Thoracic aorta (tissue), 2 donors: Measurements from ENCODE around the gene TMEM235. TPM values are rescaled to one million over a fixed set of nuclear protein-coding genes. Genes with fewer than 3 reads are reported as not detected.

ENCODE experiments used
- ATAC-seq: fragments of 150-250 bp; one replicate; pipeline ENCODE4 v1.8.0; 2017; ENCODE audit warnings: low read depth; ENCODE audit not compliant: insufficient number of reproducible peaks, low FRiP score
- DNase-seq: peaks from one replicate; pipeline ENCODE4 v3.0.0-alpha.2; 2020; ENCODE audit warnings: low spot score
- H3K27ac ChIP-seq, 2 donors: fragments of 200-600 bp; sonication (generic); 1 replicate in 1 of 2; 2 replicates in 1 of 2; pipeline ENCODE4 v1.5.1; 2016; ENCODE audit warnings: mild to moderate bottlenecking in 2 of 2, moderate library complexity in 2 of 2
- H3K27me3 ChIP-seq: fragments of 200-600 bp; sonication (generic); replicated peaks from 2 replicates; pipeline ENCODE4 v1.6.0; 2016; ENCODE audit warnings: mild to moderate bottlenecking; ENCODE audit not compliant: insufficient read depth
- H3K36me3 ChIP-seq: fragments of 200-600 bp; sonication (generic); one replicate; pipeline ENCODE4 v1.5.1; 2016
- H3K4me1 ChIP-seq, 2 donors: fragments of 200-600 bp; sonication (generic); 1 replicate in 1 of 2; 2 replicates in 1 of 2; pipeline versions ENCODE4 v1.5.1 to v1.6.0; 2016; ENCODE audit warnings: low read depth in 2 of 2, mild to moderate bottlenecking in 1 of 2; ENCODE audit not compliant: control insufficient read depth in 1 of 2
- H3K4me3 ChIP-seq: fragments of 200-600 bp; sonication (generic); 2 replicates; pipeline ENCODE4 v1.5.1; 2016; ENCODE audit warnings: mild to moderate bottlenecking
- H3K9me3 ChIP-seq: fragments of 200-600 bp; sonication (generic); 2 replicates; pipeline ENCODE4 v1.5.1; 2016
- total RNA-seq, 2 donors: library from RNA; depleted of rRNA; stranded (reverse); fragments of >200 nt; gene quantifications; one replicate each; pipeline versions ENCODE4 v1.1.0 to v1.2.3, GENCODE V29; 2016
- TF ChIP-seq, protein P1 (sequence below): fragments of 200-600 bp; sonication (generic); IDR thresholded peaks from one replicate; pipeline ENCODE4 v1.5.1; 2019; ENCODE audit warnings: antibody characterized with exemption

TMEM235 gene
- total RNA-seq, 2 donors from 2014 or later, result not detected

DNA sequence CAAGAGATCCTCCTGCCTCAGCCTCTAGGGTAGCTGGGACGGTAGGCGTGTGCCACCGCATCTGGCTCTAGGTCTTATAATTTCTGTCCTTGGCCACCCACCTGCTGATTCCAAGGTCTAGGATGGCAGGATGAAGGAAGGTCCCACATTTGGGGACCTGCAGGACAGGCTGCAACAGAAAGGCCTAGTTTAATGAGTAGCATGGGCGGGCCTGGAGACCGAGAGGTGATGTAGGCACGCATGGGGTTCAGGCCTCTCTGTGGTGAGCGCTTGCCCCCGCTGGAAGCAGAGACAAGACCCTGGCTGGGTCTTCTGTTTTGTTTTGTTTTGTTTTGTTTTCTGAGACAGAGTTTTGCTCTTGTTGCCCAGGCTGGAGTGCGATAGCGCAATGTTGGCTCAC is 33.7 kb downstream of the TMEM235 start:
- ATAC-seq, result no peak
- Histone ChIP-seq H3K4me3 (no peak overlapping the region), H3K27ac (no peak overlapping the region), H3K9me3 (no peaks in the 10 kb centered on the region), H3K27me3 (no peaks in the 10 kb centered on the region), H3K36me3 (no peaks in the 10 kb centered on the region), H3K4me1 (no peaks in the 10 kb centered on the region)
- DNase-seq, result no peak
- TF ChIP-seq, protein P1, sequence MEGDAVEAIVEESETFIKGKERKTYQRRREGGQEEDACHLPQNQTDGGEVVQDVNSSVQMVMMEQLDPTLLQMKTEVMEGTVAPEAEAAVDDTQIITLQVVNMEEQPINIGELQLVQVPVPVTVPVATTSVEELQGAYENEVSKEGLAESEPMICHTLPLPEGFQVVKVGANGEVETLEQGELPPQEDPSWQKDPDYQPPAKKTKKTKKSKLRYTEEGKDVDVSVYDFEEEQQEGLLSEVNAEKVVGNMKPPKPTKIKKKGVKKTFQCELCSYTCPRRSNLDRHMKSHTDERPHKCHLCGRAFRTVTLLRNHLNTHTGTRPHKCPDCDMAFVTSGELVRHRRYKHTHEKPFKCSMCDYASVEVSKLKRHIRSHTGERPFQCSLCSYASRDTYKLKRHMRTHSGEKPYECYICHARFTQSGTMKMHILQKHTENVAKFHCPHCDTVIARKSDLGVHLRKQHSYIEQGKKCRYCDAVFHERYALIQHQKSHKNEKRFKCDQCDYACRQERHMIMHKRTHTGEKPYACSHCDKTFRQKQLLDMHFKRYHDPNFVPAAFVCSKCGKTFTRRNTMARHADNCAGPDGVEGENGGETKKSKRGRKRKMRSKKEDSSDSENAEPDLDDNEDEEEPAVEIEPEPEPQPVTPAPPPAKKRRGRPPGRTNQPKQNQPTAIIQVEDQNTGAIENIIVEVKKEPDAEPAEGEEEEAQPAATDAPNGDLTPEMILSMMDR, result no peak

DNA sequence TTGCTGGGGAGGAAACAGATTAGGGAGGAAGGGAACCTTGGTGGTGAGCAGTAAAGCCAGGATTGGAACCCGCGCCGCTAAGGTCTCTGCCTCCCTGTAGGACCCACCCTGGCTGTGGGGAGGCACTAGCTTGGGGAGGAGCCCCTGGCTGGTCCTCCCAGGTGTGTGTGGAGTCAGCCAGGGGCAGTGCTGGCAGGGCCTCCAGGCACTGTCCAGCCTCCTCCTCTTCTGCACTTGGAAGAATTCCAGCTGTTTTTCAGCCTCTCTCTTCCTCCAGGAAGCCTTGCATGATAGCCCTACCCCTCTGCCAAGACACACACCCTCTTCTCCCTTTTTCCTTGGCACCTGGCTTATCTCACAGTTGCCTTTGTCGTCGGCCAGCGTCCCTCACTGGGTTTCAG is 34.8 kb downstream of the TMEM235 start:
- TF ChIP-seq, protein P1, result no peak
- ATAC-seq (no peak), DNase-seq (no peak)
- Histone ChIP-seq H3K36me3 (no peaks in the 10 kb centered on the region), H3K4me3 (no peak overlapping the region), H3K27me3 (no peaks in the 10 kb centered on the region), H3K27ac (no peak overlapping the region), H3K4me1 (no peaks in the 10 kb centered on the region), H3K9me3 (no peaks in the 10 kb centered on the region)

DNA sequence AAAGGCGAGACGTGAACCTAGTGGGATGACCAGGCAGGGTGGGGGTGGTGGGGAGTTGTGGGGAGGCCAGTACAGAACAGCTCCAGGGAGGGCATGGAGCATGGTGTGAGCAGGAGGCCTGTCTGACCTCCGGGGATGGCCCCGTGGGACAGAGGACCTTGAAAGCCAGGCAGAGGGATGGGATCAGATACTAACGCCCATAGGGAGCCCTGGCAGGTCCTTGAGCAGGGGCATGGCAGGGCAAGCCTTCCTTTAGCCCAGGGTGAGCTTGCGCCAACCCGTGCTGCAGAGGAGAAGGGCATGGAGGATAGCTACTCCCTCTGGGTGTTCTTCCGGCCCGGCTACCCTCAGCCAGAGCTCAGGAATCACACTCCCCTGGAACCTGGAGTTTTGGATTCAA is 35.3 kb downstream of the TMEM235 start:
- no peaks in the 10 kb centered on the region for H3K27me3 ChIP-seq
- H3K9me3 ChIP-seq, result no peaks in the 10 kb centered on the region
- TF ChIP-seq, protein P1, result no peak
- DNase-seq (no peak), ATAC-seq (no peak)
- no peak overlapping the region for H3K27ac ChIP-seq
- H3K4me3 ChIP-seq, result no peak overlapping the region
- H3K36me3 ChIP-seq, result no peaks in the 10 kb centered on the region
- no peaks in the 10 kb centered on the region for H3K4me1 ChIP-seq

DNA sequence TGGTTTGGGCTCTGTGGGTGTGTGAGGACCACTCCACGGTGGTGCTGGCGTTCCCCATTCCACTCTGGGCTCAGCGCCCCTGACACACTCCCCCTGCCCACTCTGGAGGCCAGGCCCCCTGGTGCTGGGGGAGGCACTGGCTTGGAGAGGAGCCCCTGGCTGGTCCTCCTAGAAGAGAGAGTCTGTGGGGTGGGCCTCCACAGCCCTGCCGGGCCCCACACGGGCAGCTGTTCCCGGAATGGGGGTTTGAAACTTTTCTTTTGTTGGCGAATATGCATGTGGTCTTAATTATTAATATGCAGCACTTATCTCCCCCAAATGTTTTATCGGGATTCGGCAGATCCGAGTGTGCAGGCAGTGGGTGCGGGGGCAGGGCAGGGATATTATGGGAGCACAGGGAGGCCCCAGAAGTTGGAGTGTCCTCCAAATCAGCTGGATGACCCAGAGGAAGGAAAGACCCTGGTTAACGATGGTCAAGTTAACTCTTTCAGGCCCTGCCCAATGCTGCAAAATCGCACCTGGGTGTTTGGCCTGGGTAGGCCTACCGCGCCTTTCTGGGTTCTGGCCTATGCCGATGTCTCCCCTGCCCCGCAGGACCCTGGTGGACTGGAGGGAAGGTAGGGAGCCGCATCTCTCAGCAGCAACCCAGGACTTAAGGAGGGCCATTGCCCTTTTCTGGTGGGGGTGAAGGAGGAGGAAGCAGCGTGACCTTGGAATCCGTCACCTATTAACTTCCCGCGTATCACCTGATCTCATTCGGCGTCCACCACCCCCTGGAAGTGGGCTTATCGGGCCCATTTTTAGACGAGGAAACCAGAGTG is 36.0 kb downstream of the TMEM235 start:
- Histone ChIP-seq H3K9me3 (no peaks in the 10 kb centered on the region), H3K4me3 (no peak overlapping the region), H3K4me1 (no peaks in the 10 kb centered on the region), H3K27me3 (no peaks in the 10 kb centered on the region), H3K36me3 (no peaks in the 10 kb centered on the region), H3K27ac (no peak overlapping the region)
- ATAC-seq (no peak), DNase-seq (no peak)
- TF ChIP-seq, protein P1, result no peak

DNA sequence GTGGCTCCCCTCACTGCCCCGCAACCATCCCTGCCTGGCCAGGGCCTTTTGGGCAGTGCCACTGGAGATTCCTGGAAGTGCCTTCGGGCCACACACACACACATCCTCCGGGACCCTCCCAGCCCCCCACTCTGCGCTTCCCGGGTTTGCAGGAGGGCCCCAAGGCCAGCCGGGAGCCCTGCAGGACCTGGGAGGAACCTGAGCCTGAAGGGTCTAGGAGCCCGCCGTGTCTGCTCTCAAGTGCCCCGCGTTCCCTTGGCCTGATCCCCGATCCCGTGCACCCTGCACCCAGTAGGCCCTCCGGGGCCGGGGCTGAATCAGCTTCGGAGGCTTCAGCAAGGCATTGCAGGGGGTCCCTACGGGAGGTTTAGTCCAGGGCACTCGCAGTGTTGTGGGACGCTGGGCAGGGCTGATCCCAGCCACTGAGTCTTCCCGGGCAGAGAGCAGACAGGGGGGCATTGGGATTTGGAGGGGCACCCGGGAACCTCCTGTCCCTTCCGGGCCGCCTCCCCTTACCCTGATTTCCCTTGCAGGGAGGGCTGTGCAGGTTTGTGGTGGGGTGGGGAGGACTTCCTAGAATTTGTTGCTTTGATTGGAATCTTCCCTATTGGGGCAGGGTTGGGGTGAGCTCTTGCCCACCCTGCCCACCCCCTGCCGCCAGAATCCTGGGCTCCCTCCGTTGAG is 36.9 kb downstream of the TMEM235 start:
- H3K4me1 ChIP-seq, result no peaks in the 10 kb centered on the region
- H3K9me3 ChIP-seq, result no peaks in the 10 kb centered on the region
- no peak for ATAC-seq
- no peak overlapping the region for H3K27ac ChIP-seq
- no peak overlapping the region for H3K4me3 ChIP-seq
- H3K27me3 ChIP-seq, result no peaks in the 10 kb centered on the region
- H3K36me3 ChIP-seq, result no peaks in the 10 kb centered on the region
- DNase-seq, result no peak
- TF ChIP-seq, protein P1, result no peak
